ENCODE results near the gene ABCA1. TPM values are rescaled to one million over a fixed set of nuclear protein-coding genes. Genes with fewer than 3 reads are reported as not detected.
A peak's percentile ranks its signal among the peaks of the same experiment; 100 is the strongest.
"Not testable (repeated sequence)": the region's sequence is repeated elsewhere in the genome, so short reads cannot be mapped to it uniquely, and the experiment has no call there.

ABCA1 gene
- total RNA-seq, 1 donor from 2014 or later, result 1.3 TPM

- Mint-ChIP-seq H3K27me3 (ENCODE audit: insufficient read depth) (peaks cover 2% of the 10 kb centered on the region), H3K4me3 (no peak overlapping the region), H3K4me1 (ENCODE audit: low read depth) (peaks cover 4% of the 10 kb centered on the region), H3K9me3 (no peaks in the 10 kb centered on the region), H3K36me3 (ENCODE audit: low read depth) (no peaks in the 10 kb centered on the region), H3K27ac (no peak overlapping the region)
- no peak for DNase-seq (ENCODE audit: low spot score)
- intact Hi-C loops (cut with micrococcal nuclease), result no loop called here
These were observed 8.3 kb upstream of the ABCA1 start for GRCh38 chr9:104936291-104936690.

GRCh38 chr9:104935501-104935810 lies 7.5 kb upstream of the ABCA1 start:
- H3K27me3 Mint-ChIP-seq (ENCODE audit: insufficient read depth); intact Hi-C loops (cut with micrococcal nuclease); H3K4me3 Mint-ChIP-seq; H3K36me3 Mint-ChIP-seq (ENCODE audit: low read depth); H3K27ac Mint-ChIP-seq; DNase-seq (ENCODE audit: low spot score); H3K4me1 Mint-ChIP-seq (ENCODE audit: low read depth); H3K9me3 Mint-ChIP-seq: not testable (repeated sequence)

- intact Hi-C loops (cut with micrococcal nuclease), result no loop called here
- Mint-ChIP-seq H3K9me3 (no peaks in the 10 kb centered on the region), H3K4me3 (no peak overlapping the region), H3K27ac (no peak overlapping the region), H3K4me1 (ENCODE audit: low read depth) (no peaks in the 10 kb centered on the region), H3K27me3 (ENCODE audit: insufficient read depth) (peaks cover 2% of the 10 kb centered on the region), H3K36me3 (ENCODE audit: low read depth) (no peaks in the 10 kb centered on the region)
- no peak for DNase-seq (ENCODE audit: low spot score)
These were observed 6.9 kb upstream of the ABCA1 start for GRCh38 chr9:104934691-104935500.

- H3K27ac Mint-ChIP-seq; H3K36me3 Mint-ChIP-seq (ENCODE audit: low read depth); intact Hi-C loops (cut with micrococcal nuclease); H3K4me1 Mint-ChIP-seq (ENCODE audit: low read depth); H3K9me3 Mint-ChIP-seq; H3K4me3 Mint-ChIP-seq; H3K27me3 Mint-ChIP-seq (ENCODE audit: insufficient read depth); DNase-seq (ENCODE audit: low spot score): not testable (repeated sequence)
These were observed 5.1 kb upstream of the ABCA1 start for GRCh38 chr9:104933091-104933490.

GRCh38 chr9:104931256-104931655 lies 3.3 kb upstream of the ABCA1 start:
- no peaks in the 10 kb centered on the region for H3K36me3 Mint-ChIP-seq (ENCODE audit: low read depth)
- H3K4me1 Mint-ChIP-seq (ENCODE audit: low read depth), result peaks cover 16% of the 10 kb centered on the region
- intact Hi-C loops (cut with micrococcal nuclease), result no loop called here
- no peak overlapping the region for H3K27ac Mint-ChIP-seq
- H3K27me3 Mint-ChIP-seq (ENCODE audit: insufficient read depth), result peaks cover 9% of the 10 kb centered on the region
- no peak for DNase-seq (ENCODE audit: low spot score)
- H3K9me3 Mint-ChIP-seq, result no peaks in the 10 kb centered on the region
- H3K4me3 Mint-ChIP-seq, result no peak overlapping the region

GRCh38 chr9:104927216-104927911 lies 591 bp downstream of the ABCA1 start:
- peak overlapping the region; percentile 86 for H3K4me3 Mint-ChIP-seq
- intact Hi-C loops (cut with micrococcal nuclease), result loop anchor here (1.0 to 10.0 kb wide), 10 partner anchors 13 to 833 kb away; partner anchors contain the start of genes NIPSNAP3B, SLC44A1, SMC2 and TMEM38B
- H3K4me1 Mint-ChIP-seq (ENCODE audit: low read depth), result peaks cover 16% of the 10 kb centered on the region
- H3K36me3 Mint-ChIP-seq (ENCODE audit: low read depth), result no peaks in the 10 kb centered on the region
- peaks cover 16% of the 10 kb centered on the region for H3K27me3 Mint-ChIP-seq (ENCODE audit: insufficient read depth)
- peak overlapping the region; percentile 51 for H3K27ac Mint-ChIP-seq
- DNase-seq (ENCODE audit: low spot score), result peak; percentile 6
- H3K9me3 Mint-ChIP-seq, result no peaks in the 10 kb centered on the region

GRCh38 chr9:104923740-104924139 lies 4.2 kb downstream of the ABCA1 start:
- H3K27ac Mint-ChIP-seq, result no peak overlapping the region
- intact Hi-C loops (cut with micrococcal nuclease), result loop anchor here (10.0 kb wide), 2 partner anchors 159 to 829 kb away; partner anchors contain the start of genes NIPSNAP3B and SMC2

GRCh38 chr9:104923289-104923688 lies 4.7 kb downstream of the ABCA1 start:
- Mint-ChIP-seq H3K36me3 (ENCODE audit: low read depth) (peaks cover 2% of the 10 kb centered on the region), H3K27me3 (ENCODE audit: insufficient read depth) (peaks cover 13% of the 10 kb centered on the region), H3K4me3 (no peak overlapping the region), H3K9me3 (no peaks in the 10 kb centered on the region), H3K4me1 (ENCODE audit: low read depth) (peaks cover 9% of the 10 kb centered on the region), H3K27ac (no peak overlapping the region)
- DNase-seq (ENCODE audit: low spot score), result no peak
- intact Hi-C loops (cut with micrococcal nuclease), result loop anchor here (10.0 kb wide), 2 partner anchors 158 to 828 kb away; partner anchors contain the start of genes NIPSNAP3B and SMC2

More at GRCh38 chr9:104923740-104924139, 4.2 kb downstream of the ABCA1 start:
- H3K27me3 Mint-ChIP-seq (ENCODE audit: insufficient read depth), result peaks cover 17% of the 10 kb centered on the region
- no peaks in the 10 kb centered on the region for H3K9me3 Mint-ChIP-seq
- peaks cover 2% of the 10 kb centered on the region for H3K36me3 Mint-ChIP-seq (ENCODE audit: low read depth)
- H3K4me1 Mint-ChIP-seq (ENCODE audit: low read depth), result peaks cover 14% of the 10 kb centered on the region
- no peak for DNase-seq (ENCODE audit: low spot score)
- no peak overlapping the region for H3K4me3 Mint-ChIP-seq

GRCh38 chr9:104922748-104923147 lies 5.2 kb downstream of the ABCA1 start:
- not testable (repeated sequence) for H3K27ac Mint-ChIP-seq; H3K9me3 Mint-ChIP-seq; H3K4me1 Mint-ChIP-seq (ENCODE audit: low read depth); DNase-seq (ENCODE audit: low spot score); H3K36me3 Mint-ChIP-seq (ENCODE audit: low read depth); H3K4me3 Mint-ChIP-seq
- H3K27me3 Mint-ChIP-seq (ENCODE audit: insufficient read depth), result peaks cover 13% of the 10 kb centered on the region
- intact Hi-C loops (cut with micrococcal nuclease), result loop anchor here (10.0 kb wide), 2 partner anchors 158 to 828 kb away; partner anchors contain the start of genes NIPSNAP3B and SMC2

GRCh38 chr9:104921067-104921741 lies 6.8 kb downstream of the ABCA1 start:
- Mint-ChIP-seq H3K9me3 (no peaks in the 10 kb centered on the region), H3K4me3 (no peak overlapping the region), H3K27me3 (ENCODE audit: insufficient read depth) (peaks cover 9% of the 10 kb centered on the region), H3K4me1 (ENCODE audit: low read depth) (no peaks in the 10 kb centered on the region), H3K27ac (no peak overlapping the region), H3K36me3 (ENCODE audit: low read depth) (peaks cover 2% of the 10 kb centered on the region)
- DNase-seq (ENCODE audit: low spot score), result no peak
- intact Hi-C loops (cut with micrococcal nuclease), result loop anchor here (10.0 kb wide), 2 partner anchors 156 to 826 kb away; partner anchors contain the start of genes NIPSNAP3B and SMC2

GRCh38 chr9:104915753-104916152 lies 12.2 kb downstream of the ABCA1 start:
- intact Hi-C loops (cut with micrococcal nuclease), result no loop called here
- Mint-ChIP-seq H3K4me3 (no peak overlapping the region), H3K4me1 (ENCODE audit: low read depth) (peaks cover 5% of the 10 kb centered on the region), H3K36me3 (ENCODE audit: low read depth) (peaks cover 2% of the 10 kb centered on the region), H3K27me3 (ENCODE audit: insufficient read depth) (peaks cover 5% of the 10 kb centered on the region), H3K9me3 (no peaks in the 10 kb centered on the region), H3K27ac (no peak overlapping the region)
- no peak for DNase-seq (ENCODE audit: low spot score)

- Mint-ChIP-seq H3K4me1 (ENCODE audit: low read depth) (peaks cover 5% of the 10 kb centered on the region), H3K4me3 (no peak overlapping the region), H3K9me3 (no peaks in the 10 kb centered on the region), H3K27ac (no peak overlapping the region), H3K27me3 (ENCODE audit: insufficient read depth) (peaks cover 5% of the 10 kb centered on the region), H3K36me3 (ENCODE audit: low read depth) (peaks cover 2% of the 10 kb centered on the region)
- intact Hi-C loops (cut with micrococcal nuclease), result no loop called here
- no peak for DNase-seq (ENCODE audit: low spot score)
These were observed 12.9 kb downstream of the ABCA1 start for GRCh38 chr9:104915049-104915448.

GRCh38 chr9:104914466-104914865 lies 13.5 kb downstream of the ABCA1 start:
- H3K9me3 Mint-ChIP-seq, result no peaks in the 10 kb centered on the region
- H3K27ac Mint-ChIP-seq, result no peak overlapping the region
- peaks cover 2% of the 10 kb centered on the region for H3K36me3 Mint-ChIP-seq (ENCODE audit: low read depth)
- no peak overlapping the region for H3K4me3 Mint-ChIP-seq
- DNase-seq (ENCODE audit: low spot score), result no peak
- intact Hi-C loops (cut with micrococcal nuclease), result no loop called here
- H3K4me1 Mint-ChIP-seq (ENCODE audit: low read depth), result peaks cover 5% of the 10 kb centered on the region
- peaks cover 2% of the 10 kb centered on the region for H3K27me3 Mint-ChIP-seq (ENCODE audit: insufficient read depth)
